MCF 10A (cell line): ENCODE results near the gene SRPK1. TPM values are rescaled to one million over a fixed set of nuclear protein-coding genes. Genes with fewer than 3 reads are reported as not detected.

Experiments used
- BruUV-seq: library from RNA; stranded (reverse); fragments of 400-500 nt; replicated peaks from 2 replicates; lab custom pipeline; 2021; lab: Mats Ljungman, UMichigan
- CTCF ChIA-PET: fragments of 300-600 bp; sonication (Branson Sonifier 250); formaldehyde crosslinking; extraction: SDS; loops from one replicate; lab custom pipeline; 2021; ENCODE audit warnings: antibody characterized with exemption, inconsistent platforms; lab: Yijun Ruan, JAX
- POLR2A ChIA-PET: fragments of 300-600, 350-650 bp; sonication (Branson Sonifier 250); formaldehyde crosslinking; extraction: SDS; loops from one replicate; lab custom pipeline; 2020; ENCODE audit warnings: antibody characterized with exemption, inconsistent platforms; lab: Yijun Ruan, JAX
- DNase-seq: peaks from one replicate; pipeline ENCODE4 v3.0.0-alpha.2; 2018; ENCODE audit not compliant: unreplicated experiment
- H3K27ac Mint-ChIP-seq: one replicate; pipeline ENCODE4 v1.8.0; 2022; ENCODE audit warnings: mild to moderate bottlenecking, low read depth, mixed read lengths; ENCODE audit not compliant: unreplicated experiment
- H3K27me3 Mint-ChIP-seq: one replicate; pipeline ENCODE4 v1.8.0; 2022; ENCODE audit warnings: mixed read lengths; ENCODE audit not compliant: insufficient read depth, unreplicated experiment
- H3K36me3 Mint-ChIP-seq: one replicate; pipeline ENCODE4 v1.8.0; 2022; ENCODE audit warnings: mild to moderate bottlenecking, moderate library complexity, mixed read lengths; ENCODE audit not compliant: insufficient read depth, unreplicated experiment
- H3K4me1 Mint-ChIP-seq: one replicate; pipeline ENCODE4 v1.8.0; 2022; ENCODE audit warnings: mixed read lengths; ENCODE audit not compliant: insufficient read depth, unreplicated experiment
- H3K4me3 Mint-ChIP-seq: one replicate; pipeline ENCODE4 v1.8.0; 2022; ENCODE audit warnings: mild to moderate bottlenecking, moderate library complexity, mixed read lengths; ENCODE audit not compliant: unreplicated experiment
- H3K9me3 Mint-ChIP-seq: one replicate; pipeline ENCODE4 v1.8.0; 2022; ENCODE audit warnings: mixed read lengths; ENCODE audit not compliant: unreplicated experiment
- CTCF ChIP-seq: fragments of 200-600 bp; IDR thresholded peaks from one replicate; pipeline ENCODE4 v1.8.0; 2022; ENCODE audit warnings: antibody characterized with exemption, mild to moderate bottlenecking; ENCODE audit not compliant: unreplicated experiment
- intact Hi-C: fragments of 100-400 bp; cut with micrococcal nuclease; formaldehyde crosslinking; loops from 2 replicates; pipeline ENCODE4 v1.14.1; 2022
- total RNA-seq: library from RNA; stranded (reverse); gene quantifications from 2 replicates; pipeline ENCODE4 v1.2.3, GENCODE V29; 2022

The SRPK1 gene
- total RNA-seq, 1 experiment from 2014 or later = 83.9 TPM

GRCh38 chr6:35795453-35796071 lies 125.3 kb downstream of the SRPK1 start:
- DNase-seq = no peak
- CTCF ChIA-PET = no interaction called here
- Mint-ChIP-seq H3K27me3 (peaks cover 15% of the 10 kb centered on the region), H3K4me1 (no peaks in the 10 kb centered on the region), H3K4me3 (no peak overlapping the region), H3K36me3 (no peaks in the 10 kb centered on the region), H3K9me3 (no peaks in the 10 kb centered on the region), H3K27ac (no peak overlapping the region)
- POLR2A ChIA-PET = interaction anchor here (3.8 kb wide), 1 partner anchor 8 kb away, joined by 12 read pairs; no protein-coding TSS in a partner anchor
- BruUV-seq = no TSS peak
- TF ChIP-seq CTCF = no peak
- intact Hi-C loops = no loop called here

GRCh38 chr6:35794536-35795452 lies 126.1 kb downstream of the SRPK1 start:
- Mint-ChIP-seq H3K9me3 (no peaks in the 10 kb centered on the region), H3K4me3 (no peak overlapping the region), H3K27me3 (peaks cover 15% of the 10 kb centered on the region), H3K4me1 (no peaks in the 10 kb centered on the region), H3K27ac (no peak overlapping the region), H3K36me3 (no peaks in the 10 kb centered on the region)
- DNase-seq = no peak
- ChIA-PET POLR2A (no interaction called here), CTCF (interaction anchor here (0.7 kb wide), 1 partner anchor 452 kb away, joined by 4 read pairs; the partner anchor contains the start of gene PPARD)
- no peak for TF ChIP-seq CTCF
- BruUV-seq = no TSS peak
- intact Hi-C loops = no loop called here

GRCh38 chr6:35790683-35791082 lies 130.2 kb downstream of the SRPK1 start:
- H3K4me1 Mint-ChIP-seq = no peaks in the 10 kb centered on the region

More at GRCh38 chr6:35790683-35791082, 130.2 kb downstream of the SRPK1 start:
- Mint-ChIP-seq H3K27ac (no peak overlapping the region), H3K4me3 (no peak overlapping the region), H3K27me3 (peaks cover 46% of the 10 kb centered on the region), H3K9me3 (no peaks in the 10 kb centered on the region), H3K36me3 (no peaks in the 10 kb centered on the region)
- ChIA-PET CTCF (interaction anchor here (0.6 kb wide), 1 partner anchor 969 kb away, joined by 3 read pairs; no protein-coding TSS in a partner anchor), POLR2A (interaction anchor here (1.1 kb wide), 1 partner anchor 10 kb away, joined by 3 read pairs; no protein-coding TSS in a partner anchor)
- no TSS peak for BruUV-seq
- DNase-seq = no peak
- TF ChIP-seq CTCF = no peak
- intact Hi-C loops = no loop called here
